Endothelial cell of coronary artery (primary cell): ENCODE measurements around the gene DCDC2C. TPM values are rescaled to one million over a fixed set of nuclear protein-coding genes. Genes with fewer than 3 reads are reported as not detected.

ENCODE experiments used
- total RNA-seq: library from RNA; depleted of rRNA; stranded (reverse); fragments of >200 nt; gene quantifications from 2 replicates; pipeline ENCODE4 v1.2.3, GENCODE V29; 2014

DCDC2C gene, protein sequence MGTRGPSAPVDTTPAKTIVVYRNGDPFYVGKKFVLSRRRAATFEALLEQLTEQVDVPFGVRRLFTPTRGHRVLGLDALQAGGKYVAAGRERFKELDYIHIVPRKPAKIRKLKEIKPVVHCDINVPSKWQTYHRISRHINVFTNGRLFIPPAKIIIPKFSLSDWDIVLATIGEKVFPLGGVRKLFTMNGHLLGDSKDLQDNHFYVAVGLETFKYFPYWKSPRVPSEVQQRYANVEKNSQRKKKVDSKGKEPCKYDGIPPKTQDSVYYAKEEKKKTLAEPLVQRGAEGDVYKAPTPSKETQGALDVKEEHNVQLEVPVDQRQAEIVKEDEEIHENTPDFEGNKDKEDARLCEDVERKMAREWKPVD
- total RNA-seq, result not detected in 2 replicates

DNA sequence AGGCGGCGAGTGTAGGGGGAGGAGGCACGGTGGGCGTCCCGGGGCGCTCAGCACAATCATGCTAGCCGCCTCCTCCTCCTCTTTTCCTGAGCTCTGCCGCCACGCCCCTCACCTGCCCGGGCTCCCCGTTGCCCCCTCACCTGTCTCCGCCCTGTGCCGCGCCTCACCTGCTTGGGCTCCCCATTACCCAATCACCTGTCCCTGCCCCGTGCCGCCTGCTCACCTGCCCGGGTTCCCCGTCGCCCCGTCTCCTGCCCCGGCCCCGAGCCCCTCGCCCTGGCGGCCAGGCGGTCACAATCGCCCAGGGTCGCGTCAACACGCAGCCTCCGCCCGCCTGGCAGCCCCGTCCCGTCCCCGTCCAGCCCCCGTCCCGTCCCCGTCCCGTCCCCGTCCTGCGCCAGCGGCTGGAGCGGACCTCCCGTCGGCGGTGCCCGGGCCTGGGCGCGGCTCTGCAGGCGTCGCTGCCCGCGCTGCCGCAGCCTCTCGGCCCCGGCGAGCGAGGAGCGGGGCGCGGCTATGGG, at the start of gene DCDC2C:
Gene DCDC2C (plus strand): TSS at position 340 of the 521 bp plus-strand sequence. CDS start 177 bp downstream, at position 517.

DNA sequence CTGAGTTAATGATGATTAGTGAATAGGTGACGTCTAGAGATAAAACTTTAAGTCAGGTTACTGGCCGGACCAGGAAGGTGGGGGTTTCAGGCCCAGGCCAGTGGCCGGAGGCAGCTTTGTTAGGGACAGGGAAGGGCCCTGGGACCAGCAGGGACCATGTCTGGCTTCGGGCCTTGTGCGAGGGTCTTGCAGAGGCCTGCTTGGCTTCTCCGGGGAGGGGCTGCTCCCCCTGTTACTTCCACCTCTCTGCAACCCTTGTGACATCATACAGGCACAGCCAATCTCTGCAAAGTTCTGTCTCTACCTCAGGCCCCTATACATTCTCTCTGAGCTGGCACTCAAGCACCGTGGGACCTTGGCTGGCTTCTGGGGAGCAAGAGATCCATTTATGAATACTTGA, 45.5 kb upstream of the DCDC2C start, which contains the start of gene ALLC:
Gene ALLC (plus strand): TSS at position 320 of the 400 bp plus-strand sequence. CDS start 12,958 bp downstream, outside the sequence.

Other genes with a start within 250 kb of the DCDC2C start
- 32.4 and 35.9 TPM in 2 replicates for gene ADI1, start 184.0 kb upstream of the DCDC2C start, total RNA-seq
- 29.9 and 36.5 TPM in 2 replicates for gene RNASEH1, start 145.2 kb upstream of the DCDC2C start, total RNA-seq
- 1,254 and 1,957 TPM in 2 replicates for gene RPS7, start 128.3 kb upstream of the DCDC2C start, total RNA-seq
- 0.09 and 0.38 TPM in 2 replicates for gene COLEC11, start 108.5 kb upstream of the DCDC2C start, total RNA-seq
- not detected in 2 replicates for gene ALLC, start 45.4 kb upstream of the DCDC2C start, total RNA-seq